Chondrocyte (in vitro differentiated cells): ENCODE results near the gene MRNIP. TPM values are rescaled to one million over a fixed set of nuclear protein-coding genes. Genes with fewer than 3 reads are reported as not detected.

ENCODE experiments used
- DNase-seq: peaks from one replicate; pipeline ENCODE4 v3.0.0; 2021; ENCODE audit warnings: mixed read lengths, low spot score
- H3K27ac Mint-ChIP-seq: one replicate; pipeline ENCODE4 v1.8.0; 2021; ENCODE audit warnings: mild to moderate bottlenecking, moderate library complexity, mixed read lengths; ENCODE audit not compliant: unreplicated experiment
- H3K27me3 Mint-ChIP-seq: 2 replicates; pipeline ENCODE4 v1.8.0; 2021; ENCODE audit warnings: low read depth, mixed read lengths
- H3K36me3 Mint-ChIP-seq: 2 replicates; pipeline ENCODE4 v1.8.0; 2021; ENCODE audit warnings: low read depth, mixed read lengths
- H3K4me1 Mint-ChIP-seq: 2 replicates; pipeline ENCODE4 v1.8.0; 2021; ENCODE audit warnings: low read depth, mild to moderate bottlenecking, mixed read lengths
- H3K4me3 Mint-ChIP-seq: one replicate; pipeline ENCODE4 v1.8.0; 2021; ENCODE audit warnings: mild to moderate bottlenecking, moderate library complexity, mixed read lengths; ENCODE audit not compliant: unreplicated experiment
- H3K9me3 Mint-ChIP-seq: 2 replicates; pipeline ENCODE4 v1.8.0; 2021; ENCODE audit warnings: low read depth, mixed read lengths
- total RNA-seq: library from RNA; stranded (reverse); gene quantifications from 3 replicates; pipeline ENCODE4 v1.2.1, GENCODE V29; 2021
- TF ChIP-seq, protein P1 (sequence below): fragments of 200-600 bp; sonication (generic); IDR thresholded peaks from 2 replicates; pipeline ENCODE4 v1.5.0; 2021; ENCODE audit warnings: antibody characterized with exemption, mild to moderate bottlenecking, moderate library complexity

The MRNIP gene
- total RNA-seq, 1 donor from 2014 or later = 13.4 TPM

DNA sequence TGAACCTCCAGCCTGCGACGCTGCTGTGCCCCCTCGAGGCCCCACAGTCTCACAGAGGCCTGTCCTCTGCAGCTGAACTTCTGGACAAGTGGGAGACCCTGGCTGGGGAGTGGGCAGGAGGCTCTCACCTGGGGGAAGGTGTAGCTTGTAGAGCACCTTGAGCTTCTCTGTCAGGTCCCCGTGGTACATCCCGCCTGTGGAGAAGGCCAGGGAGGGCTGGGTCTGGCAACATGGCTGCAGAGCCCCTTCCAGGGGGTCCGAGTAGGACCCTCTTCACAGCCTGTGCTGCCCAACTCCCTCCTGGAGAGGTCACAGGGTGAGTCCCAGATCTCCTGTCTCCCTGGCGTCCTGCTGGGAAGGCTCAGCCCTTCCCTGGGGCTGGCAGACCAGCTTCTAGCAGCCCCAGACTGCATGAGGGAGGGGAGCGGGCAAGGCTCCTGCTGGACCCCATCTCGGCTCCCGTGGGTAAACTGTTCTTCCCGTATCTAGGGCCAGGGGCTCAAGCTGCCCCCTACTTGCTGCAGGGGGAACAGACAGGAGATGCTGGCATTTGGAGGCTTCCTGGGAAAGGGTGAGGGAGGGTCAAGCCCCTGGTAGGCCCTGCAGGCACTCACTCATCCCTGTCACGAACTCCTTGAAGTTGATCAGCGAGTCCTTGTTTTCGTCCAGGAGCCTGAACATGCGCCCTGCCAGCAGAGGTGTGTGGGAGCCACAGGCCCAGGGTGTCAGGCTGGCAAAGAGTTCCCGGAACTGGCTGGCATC, 11.2 kb upstream of the MRNIP start:
- no peak overlapping the region for H3K27ac Mint-ChIP-seq
- H3K36me3 Mint-ChIP-seq = peaks cover 17% of the 10 kb centered on the region
- TF ChIP-seq, protein P1, sequence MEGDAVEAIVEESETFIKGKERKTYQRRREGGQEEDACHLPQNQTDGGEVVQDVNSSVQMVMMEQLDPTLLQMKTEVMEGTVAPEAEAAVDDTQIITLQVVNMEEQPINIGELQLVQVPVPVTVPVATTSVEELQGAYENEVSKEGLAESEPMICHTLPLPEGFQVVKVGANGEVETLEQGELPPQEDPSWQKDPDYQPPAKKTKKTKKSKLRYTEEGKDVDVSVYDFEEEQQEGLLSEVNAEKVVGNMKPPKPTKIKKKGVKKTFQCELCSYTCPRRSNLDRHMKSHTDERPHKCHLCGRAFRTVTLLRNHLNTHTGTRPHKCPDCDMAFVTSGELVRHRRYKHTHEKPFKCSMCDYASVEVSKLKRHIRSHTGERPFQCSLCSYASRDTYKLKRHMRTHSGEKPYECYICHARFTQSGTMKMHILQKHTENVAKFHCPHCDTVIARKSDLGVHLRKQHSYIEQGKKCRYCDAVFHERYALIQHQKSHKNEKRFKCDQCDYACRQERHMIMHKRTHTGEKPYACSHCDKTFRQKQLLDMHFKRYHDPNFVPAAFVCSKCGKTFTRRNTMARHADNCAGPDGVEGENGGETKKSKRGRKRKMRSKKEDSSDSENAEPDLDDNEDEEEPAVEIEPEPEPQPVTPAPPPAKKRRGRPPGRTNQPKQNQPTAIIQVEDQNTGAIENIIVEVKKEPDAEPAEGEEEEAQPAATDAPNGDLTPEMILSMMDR = no peak
- H3K4me1 Mint-ChIP-seq = no peaks in the 10 kb centered on the region
- H3K9me3 Mint-ChIP-seq = no peaks in the 10 kb centered on the region
- no peak for DNase-seq
- H3K27me3 Mint-ChIP-seq = no peaks in the 10 kb centered on the region
- no peak overlapping the region for H3K4me3 Mint-ChIP-seq

DNA sequence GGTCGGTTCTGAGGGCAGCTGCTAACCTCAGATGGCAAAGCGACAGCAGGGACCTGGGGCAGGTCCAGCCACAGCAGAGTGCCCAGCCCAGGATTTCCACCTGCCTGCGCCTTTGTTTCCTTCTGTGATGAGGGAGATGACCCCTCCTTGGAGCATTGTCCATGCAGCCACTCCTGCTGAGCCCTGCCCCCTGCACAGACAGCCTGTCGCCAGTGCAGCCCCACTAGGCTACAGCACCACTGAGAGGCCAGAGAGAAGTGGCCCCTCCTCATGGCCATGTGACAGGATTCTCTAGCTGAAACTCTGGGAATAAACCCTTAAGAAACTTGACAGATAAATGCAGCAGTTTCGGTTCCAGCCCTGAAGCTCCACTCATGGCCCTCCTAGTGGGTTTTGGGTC, 10.5 kb upstream of the MRNIP start:
- H3K36me3 Mint-ChIP-seq = peaks cover 17% of the 10 kb centered on the region
- no peak for DNase-seq
- TF ChIP-seq, protein P1 = no peak
- H3K4me1 Mint-ChIP-seq = no peaks in the 10 kb centered on the region
- H3K9me3 Mint-ChIP-seq = no peaks in the 10 kb centered on the region
- H3K27ac Mint-ChIP-seq = no peak overlapping the region
- H3K27me3 Mint-ChIP-seq = no peaks in the 10 kb centered on the region
- no peak overlapping the region for H3K4me3 Mint-ChIP-seq

DNA sequence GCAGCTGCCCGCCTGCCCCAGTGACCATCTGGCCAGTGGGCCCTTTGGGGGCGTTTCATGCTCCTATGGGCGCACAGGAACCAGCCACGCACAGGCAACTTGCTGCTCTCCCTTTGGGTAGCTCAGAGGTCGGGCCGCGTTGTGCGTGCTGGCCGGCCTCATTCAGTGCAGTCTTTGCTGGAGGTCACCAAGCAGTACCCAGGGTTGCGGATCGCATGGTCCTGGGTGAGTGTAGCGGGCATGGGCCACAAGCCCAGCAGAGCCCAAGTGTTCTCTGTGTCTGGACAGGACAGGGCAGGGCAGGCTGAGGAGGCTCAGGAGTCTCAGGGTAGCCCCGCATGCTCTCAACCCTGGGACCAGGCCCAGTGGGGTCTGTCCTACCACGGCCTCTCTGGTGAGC, 9.9 kb upstream of the MRNIP start:
- Mint-ChIP-seq H3K4me3 (no peak overlapping the region), H3K36me3 (peaks cover 18% of the 10 kb centered on the region), H3K27ac (no peak overlapping the region), H3K4me1 (no peaks in the 10 kb centered on the region), H3K9me3 (no peaks in the 10 kb centered on the region), H3K27me3 (no peaks in the 10 kb centered on the region)
- DNase-seq = no peak
- TF ChIP-seq, protein P1 = no peak

DNA sequence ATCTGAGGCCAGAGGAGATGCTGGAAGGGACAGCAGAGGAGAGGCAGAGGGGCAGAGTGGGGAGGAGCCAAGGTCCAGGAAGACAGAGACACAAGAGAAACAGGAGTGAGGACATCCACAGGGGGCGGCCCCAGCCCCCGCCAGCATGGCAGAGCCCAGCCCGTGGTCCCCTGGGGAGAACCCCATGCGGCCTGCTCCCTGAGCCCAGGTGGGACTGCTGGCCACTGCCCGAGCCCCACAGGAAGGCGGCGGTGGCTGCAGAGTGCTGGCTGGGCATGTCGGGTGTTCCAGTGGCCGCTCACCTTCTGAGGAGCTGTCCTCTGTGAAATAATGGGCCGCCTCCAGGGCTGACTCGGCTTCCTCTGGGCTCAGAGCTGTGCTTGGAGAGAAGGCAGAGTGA, 8.9 kb upstream of the MRNIP start:
- no peaks in the 10 kb centered on the region for H3K9me3 Mint-ChIP-seq
- TF ChIP-seq, protein P1 = no peak
- H3K27me3 Mint-ChIP-seq = no peaks in the 10 kb centered on the region
- H3K4me3 Mint-ChIP-seq = no peak overlapping the region
- H3K4me1 Mint-ChIP-seq = no peaks in the 10 kb centered on the region
- peaks cover 20% of the 10 kb centered on the region for H3K36me3 Mint-ChIP-seq
- H3K27ac Mint-ChIP-seq = no peak overlapping the region
- peak; percentile 72 for DNase-seq

DNA sequence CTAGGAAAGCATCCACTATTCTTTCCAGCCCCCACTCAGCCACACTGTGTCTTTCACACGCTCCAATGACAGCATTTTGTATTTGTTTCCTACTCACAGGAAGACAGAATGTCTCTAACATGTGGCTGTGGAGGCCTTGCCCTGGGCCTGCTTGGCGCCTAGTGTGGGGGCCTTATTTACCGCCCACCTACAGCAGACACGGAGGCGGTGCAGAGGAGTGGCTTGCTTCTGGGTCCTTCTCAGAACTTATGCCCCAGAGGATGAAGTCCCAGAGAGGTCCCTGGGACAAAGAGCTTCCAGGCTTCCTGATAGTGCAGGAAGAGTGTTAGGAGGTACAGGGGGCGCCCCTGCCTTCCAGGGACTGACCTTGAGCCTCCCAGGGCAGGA, 8.5 kb upstream of the MRNIP start:
- H3K9me3 Mint-ChIP-seq = no peaks in the 10 kb centered on the region
- H3K36me3 Mint-ChIP-seq = peaks cover 21% of the 10 kb centered on the region
- no peaks in the 10 kb centered on the region for H3K27me3 Mint-ChIP-seq
- TF ChIP-seq, protein P1 = no peak
- H3K27ac Mint-ChIP-seq = no peak overlapping the region
- peak; percentile 37 for DNase-seq
- H3K4me1 Mint-ChIP-seq = no peaks in the 10 kb centered on the region
- no peak overlapping the region for H3K4me3 Mint-ChIP-seq
